Lower lobe of right lung (tissue), 2 donors: ENCODE results near the gene RNASEL. TPM values are rescaled to one million over a fixed set of nuclear protein-coding genes. Genes with fewer than 3 reads are reported as not detected.

Experiments
- ATAC-seq, 2 donors: fragments of 200-7000 bp; cut with Tn5 transposase; one replicate each; pipeline ENCODE4 v1.9.1; 2020 to 2022; ENCODE audit warnings: mild to moderate bottlenecking in 2 of 2, moderate library complexity in 2 of 2
- DNase-seq: peaks from one replicate; pipeline ENCODE4 v3.0.0-alpha.2; 2020
- H3K27ac ChIP-seq: fragments of 200-600 bp; one replicate; pipeline ENCODE4 v1.8.0; 2022
- H3K27me3 ChIP-seq: fragments of 200-600 bp; one replicate; pipeline ENCODE4 v1.8.0; 2022; ENCODE audit warnings: low read depth
- H3K36me3 ChIP-seq: fragments of 200-600 bp; one replicate; pipeline ENCODE4 v1.8.0; 2022; ENCODE audit warnings: mild to moderate bottlenecking
- H3K4me1 ChIP-seq: fragments of 200-600 bp; one replicate; pipeline ENCODE4 v1.8.0; 2022
- H3K4me3 ChIP-seq: fragments of 200-600 bp; one replicate; pipeline ENCODE4 v1.8.0; 2022; ENCODE audit warnings: mild to moderate bottlenecking
- H3K9me3 ChIP-seq: fragments of 200-600 bp; one replicate; pipeline ENCODE4 v1.8.0; 2022
- CTCF ChIP-seq: fragments of 200-600 bp; IDR thresholded peaks from one replicate; pipeline ENCODE4 v1.8.0; 2022; ENCODE audit warnings: antibody characterized with exemption, mild to moderate bottlenecking
- intact Hi-C: fragments of 100-400 bp; cut with DNase I; formaldehyde crosslinking; loops from one replicate; pipeline ENCODE4 v1.11.0; 2022
- total RNA-seq: library from RNA; stranded (reverse); fragmentation: NEBNext Ultra II Directional; extraction: Animal tissue kit (Norgen Biotek cat#: 25700); gene quantifications from one replicate; pipeline ENCODE4 v1.2.1, GENCODE V29; 2021
- donor health status: DM: no; HTN: yes; CAD: no; lungs with severe emphysema.

RNASEL gene
- total RNA-seq, 1 donor from 2014 or later: 16.5 TPM

DNA sequence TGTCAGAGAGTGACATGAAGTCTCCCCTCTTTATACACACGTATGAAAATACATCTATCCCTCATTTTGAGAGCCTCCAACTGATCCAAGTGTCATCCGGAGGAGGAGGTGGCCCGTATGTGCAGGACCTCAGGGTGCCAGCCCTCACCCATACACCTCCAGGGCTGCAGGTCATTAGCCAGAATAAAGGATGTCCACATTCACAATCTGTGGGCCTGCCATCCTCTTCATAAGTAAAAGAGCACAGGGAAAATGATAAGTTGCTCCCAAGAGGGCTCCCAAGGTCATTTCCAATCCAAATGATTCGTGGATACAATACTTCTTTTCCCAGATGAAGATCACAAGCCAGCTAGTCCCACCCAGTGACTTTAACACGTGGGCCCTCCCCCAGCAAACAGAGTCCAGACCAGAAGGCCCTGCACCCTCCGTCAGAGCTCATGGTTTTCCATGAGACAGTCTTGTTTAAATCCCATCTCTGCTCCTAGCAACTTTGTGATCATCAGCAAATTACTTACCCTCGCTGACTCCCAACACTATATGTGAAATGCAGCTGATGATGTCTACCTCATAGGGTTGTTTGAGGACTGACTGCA lies 28.6 kb downstream of the RNASEL start:
- Histone ChIP-seq H3K4me1 (no peaks in the 10 kb centered on the region), H3K27me3 (no peaks in the 10 kb centered on the region), H3K27ac (no peak overlapping the region), H3K4me3 (no peak overlapping the region), H3K9me3 (no peaks in the 10 kb centered on the region), H3K36me3 (no peaks in the 10 kb centered on the region)
- DNase-seq: no peak
- ATAC-seq: no peak
- no peak for TF ChIP-seq CTCF
- intact Hi-C loops: no loop called here

DNA sequence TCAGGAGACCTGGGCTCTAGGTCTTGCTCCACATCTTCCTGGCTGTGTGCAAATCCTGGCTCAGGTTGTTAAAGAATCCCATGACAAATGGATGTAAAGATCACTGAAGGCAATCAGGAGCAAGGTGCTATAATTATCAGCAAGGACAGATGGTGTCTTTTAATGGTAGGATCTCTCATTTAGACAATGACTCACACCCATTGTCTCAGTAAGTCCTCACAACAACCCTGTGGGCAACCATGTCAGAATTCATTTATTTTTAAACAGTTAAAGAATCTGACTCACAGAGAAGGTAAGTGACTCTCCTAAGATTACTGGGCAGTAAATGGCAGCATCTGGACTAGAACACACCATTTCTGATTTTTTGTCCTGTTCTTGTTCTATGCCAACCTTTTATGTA lies 32.8 kb downstream of the RNASEL start:
- Histone ChIP-seq H3K27ac (no peak overlapping the region), H3K27me3 (no peaks in the 10 kb centered on the region), H3K4me1 (no peaks in the 10 kb centered on the region), H3K36me3 (no peaks in the 10 kb centered on the region), H3K4me3 (no peak overlapping the region), H3K9me3 (no peaks in the 10 kb centered on the region)
- ATAC-seq: no peak
- no peak for DNase-seq
- no peak for TF ChIP-seq CTCF
- intact Hi-C loops: no loop called here

- H3K27me3 ChIP-seq: no peaks in the 10 kb centered on the region
- intact Hi-C loops: no loop called here
- no peaks in the 10 kb centered on the region for H3K4me1 ChIP-seq
- no peaks in the 10 kb centered on the region for H3K9me3 ChIP-seq
- no peak overlapping the region for H3K4me3 ChIP-seq
- no peaks in the 10 kb centered on the region for H3K36me3 ChIP-seq
- no peak for TF ChIP-seq CTCF
- ATAC-seq (no peak), DNase-seq (no peak)
- no peak overlapping the region for H3K27ac ChIP-seq
Measured at GRCh38 chr1:182555493-182555892, 33.6 kb downstream of the RNASEL start.

GRCh38 chr1:182552527-182552926 lies 36.5 kb downstream of the RNASEL start:
- DNase-seq (no peak), ATAC-seq (no peak)
- Histone ChIP-seq H3K27ac (no peak overlapping the region), H3K4me1 (no peaks in the 10 kb centered on the region), H3K9me3 (no peaks in the 10 kb centered on the region), H3K27me3 (no peaks in the 10 kb centered on the region), H3K4me3 (no peak overlapping the region), H3K36me3 (no peaks in the 10 kb centered on the region)
- intact Hi-C loops: no loop called here
- TF ChIP-seq CTCF: no peak

- no peak for TF ChIP-seq CTCF
- intact Hi-C loops: no loop called here
- no peak for ATAC-seq
- no peak for DNase-seq
- H3K4me3 ChIP-seq: no peak overlapping the region
- no peaks in the 10 kb centered on the region for H3K36me3 ChIP-seq
- no peaks in the 10 kb centered on the region for H3K4me1 ChIP-seq
- no peak overlapping the region for H3K27ac ChIP-seq
- H3K9me3 ChIP-seq: no peaks in the 10 kb centered on the region
- H3K27me3 ChIP-seq: no peaks in the 10 kb centered on the region
Measured at GRCh38 chr1:182549811-182550210, 39.2 kb downstream of the RNASEL start.

DNA sequence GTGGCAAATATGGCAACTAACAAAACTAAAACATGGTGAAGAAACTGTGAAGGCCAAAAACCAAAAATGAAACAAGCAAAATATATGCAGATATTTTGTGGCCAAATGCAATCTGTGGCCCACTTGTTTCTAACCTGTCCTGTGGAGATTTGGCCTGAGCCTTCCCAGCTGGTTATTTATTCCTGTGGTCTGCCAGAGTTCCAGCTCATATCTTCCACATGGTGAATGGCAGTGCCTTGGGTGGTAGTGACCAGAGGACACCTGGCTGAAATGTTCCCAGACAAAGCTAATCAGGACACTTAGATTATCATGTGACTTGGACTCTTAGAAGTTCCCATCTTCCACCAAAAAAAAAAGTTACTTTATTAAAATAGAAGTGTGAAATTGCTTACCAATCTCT lies 39.7 kb downstream of the RNASEL start:
- no peak overlapping the region for H3K4me3 ChIP-seq
- intact Hi-C loops: no loop called here
- no peak overlapping the region for H3K27ac ChIP-seq
- no peaks in the 10 kb centered on the region for H3K36me3 ChIP-seq
- ATAC-seq (no peak), DNase-seq (no peak)
- H3K9me3 ChIP-seq: no peaks in the 10 kb centered on the region
- H3K27me3 ChIP-seq: no peaks in the 10 kb centered on the region
- no peak for TF ChIP-seq CTCF
- H3K4me1 ChIP-seq: no peaks in the 10 kb centered on the region
